ENCODE results near the gene STT3B. TPM values are rescaled to one million over a fixed set of nuclear protein-coding genes. Genes with fewer than 3 reads are reported as not detected.

STT3B gene
- polyA plus RNA-seq, 1 donor (not counting 4 experiments of a cell fraction or from before 2014, with no cell fraction given), result 129 TPM

DNA sequence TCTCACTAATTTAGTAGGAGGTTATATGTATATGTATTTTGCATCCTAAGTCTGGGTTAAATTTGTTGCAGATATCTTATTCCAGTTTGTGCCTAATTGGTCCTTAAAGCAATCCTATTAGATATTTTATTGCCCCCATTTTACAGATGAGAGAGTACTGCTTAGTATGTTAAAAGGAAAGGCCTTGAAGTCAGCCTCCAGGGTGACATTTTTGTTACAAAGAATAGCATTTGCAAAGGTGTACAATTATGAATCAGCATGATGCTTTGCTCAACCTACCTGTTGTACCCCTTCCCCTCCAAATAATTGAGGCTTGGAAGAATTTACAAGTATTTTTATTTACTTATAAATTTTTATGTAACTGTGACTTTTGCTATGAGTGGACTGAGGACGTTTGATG, 14.0 kb downstream of the STT3B start:
- H3K9ac ChIP-seq (ENCODE audit: control insufficient read depth, extremely low read depth, insufficient read depth, low read length), result no peak overlapping the region
- H3K9me1 ChIP-seq (ENCODE audit: control insufficient read depth, extremely low read depth, insufficient read depth, low read length), result no peaks in the 10 kb centered on the region
- FAIRE-seq (no peak), DNase-seq (ENCODE audit: low read depth, low spot score) (no peak)
- H3K79me2 ChIP-seq (ENCODE audit: control insufficient read depth, insufficient read depth, low read length), result peaks cover 92% of the 10 kb centered on the region
- H3K27ac ChIP-seq (ENCODE audit: control insufficient read depth, insufficient read depth, low read length), result peak overlapping the region; percentile 79
- no peaks in the 10 kb centered on the region for H3K27me3 ChIP-seq (ENCODE audit: control insufficient read depth, extremely low read depth, insufficient read depth, low read length)
- H4K20me1 ChIP-seq (ENCODE audit: control insufficient read depth, extremely low read depth, insufficient read depth, low read length), result peaks cover 4% of the 10 kb centered on the region
- H3K36me3 ChIP-seq (ENCODE audit: control insufficient read depth in 2 of 2, extremely low read depth in 1 of 2, insufficient read depth in 2 of 2, low read length in 2 of 2), result no peaks in the 10 kb centered on the region
- dilution Hi-C loops (cut with MboI; ENCODE audit: extremely low pct_ligation_motif_present, low sequenced_read_pairs), result no loop called here
- no peaks in the 10 kb centered on the region for H3K9me3 ChIP-seq (ENCODE audit: control insufficient read depth, low read depth, low read length)
- H3K4me1 ChIP-seq (ENCODE audit: control insufficient read depth, extremely low read depth, insufficient read depth, low read length), result peaks cover 23% of the 10 kb centered on the region
- H2AFZ ChIP-seq (ENCODE audit: control insufficient read depth, low read length), result no peak overlapping the region
- TF ChIP-seq EZH2 (IDR thresholded peaks at IDR 0.05; ENCODE audit: low read length) (no peak), CTCF (optimal IDR thresholded peaks at IDR 0.05 in 1 of 3, IDR thresholded peaks at IDR 0.05 in 1 of 3, conservative IDR thresholded peaks at IDR 0.05 in 1 of 3; ENCODE audit: extremely low read depth in 1 of 3, insufficient read depth in 2 of 3, low read length in 3 of 3) (no peak)
- no peak overlapping the region for H3K4me3 ChIP-seq (ENCODE audit: control insufficient read depth in 2 of 3, extremely low read depth in 1 of 3, insufficient read depth in 2 of 3, low read depth in 1 of 3, low read length in 3 of 3)
- no peak overlapping the region for H3K4me2 ChIP-seq (ENCODE audit: control insufficient read depth, extremely low read depth, insufficient read depth, low read depth, low read length)

DNA sequence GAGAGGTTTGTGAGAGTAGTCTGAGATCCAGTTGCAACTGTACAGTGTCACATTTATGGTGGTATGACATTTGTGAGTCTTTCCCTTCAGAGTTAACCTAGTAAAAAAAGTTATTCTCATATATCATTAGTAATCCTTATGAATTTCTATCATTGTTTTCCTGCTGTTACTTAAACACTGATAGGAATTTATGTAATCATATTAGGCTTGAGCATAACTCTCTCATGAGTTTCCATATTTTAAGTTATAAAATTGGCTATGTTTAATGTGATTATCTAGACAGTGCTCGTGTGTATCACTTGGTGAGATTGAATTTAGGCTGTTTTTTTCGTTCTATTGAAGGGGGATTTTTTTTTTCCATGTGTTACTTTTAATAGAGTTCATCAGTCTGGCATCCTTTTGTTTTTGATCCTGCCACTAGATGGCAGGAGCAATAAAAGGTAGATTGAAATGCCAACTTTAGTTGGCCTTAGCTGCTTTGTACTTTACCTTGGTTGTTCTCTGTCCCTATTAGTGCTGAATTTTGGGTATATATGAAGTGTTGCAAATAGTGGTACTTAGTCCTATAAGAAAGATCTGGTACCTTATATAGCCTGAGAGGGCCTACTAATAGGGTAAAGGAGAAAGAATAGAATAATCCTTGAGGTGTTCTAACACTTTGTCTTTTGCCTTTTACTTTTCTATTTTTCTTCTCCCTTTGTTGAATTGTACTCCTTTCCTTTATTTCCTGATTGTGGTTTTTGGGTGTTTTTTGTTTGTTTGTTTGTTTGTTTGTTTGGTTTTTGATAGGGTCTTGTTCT, 17.9 kb downstream of the STT3B start:
- dilution Hi-C loops (cut with MboI; ENCODE audit: extremely low pct_ligation_motif_present, low sequenced_read_pairs), result no loop called here
- Histone ChIP-seq H3K9me3 (ENCODE audit: control insufficient read depth, low read depth, low read length) (no peaks in the 10 kb centered on the region), H3K36me3 (ENCODE audit: control insufficient read depth in 2 of 2, extremely low read depth in 1 of 2, insufficient read depth in 2 of 2, low read length in 2 of 2) (no peaks in the 10 kb centered on the region), H3K4me3 (ENCODE audit: control insufficient read depth in 2 of 3, extremely low read depth in 1 of 3, insufficient read depth in 2 of 3, low read depth in 1 of 3, low read length in 3 of 3) (no peak overlapping the region), H3K9me1 (ENCODE audit: control insufficient read depth, extremely low read depth, insufficient read depth, low read length) (no peaks in the 10 kb centered on the region), H3K4me1 (ENCODE audit: control insufficient read depth, extremely low read depth, insufficient read depth, low read length) (peaks cover 21% of the 10 kb centered on the region), H3K4me2 (ENCODE audit: control insufficient read depth, extremely low read depth, insufficient read depth, low read depth, low read length) (no peak overlapping the region), H4K20me1 (ENCODE audit: control insufficient read depth, extremely low read depth, insufficient read depth, low read length) (peaks cover 4% of the 10 kb centered on the region), H3K79me2 (ENCODE audit: control insufficient read depth, insufficient read depth, low read length) (peaks cover 93% of the 10 kb centered on the region), H3K27me3 (ENCODE audit: control insufficient read depth, extremely low read depth, insufficient read depth, low read length) (no peaks in the 10 kb centered on the region), H2AFZ (ENCODE audit: control insufficient read depth, low read length) (no peak overlapping the region), H3K9ac (ENCODE audit: control insufficient read depth, extremely low read depth, insufficient read depth, low read length) (no peak overlapping the region), H3K27ac (ENCODE audit: control insufficient read depth, insufficient read depth, low read length) (no peak overlapping the region)
- TF ChIP-seq EZH2 (IDR thresholded peaks at IDR 0.05; ENCODE audit: low read length) (no peak), CTCF (optimal IDR thresholded peaks at IDR 0.05 in 1 of 3, IDR thresholded peaks at IDR 0.05 in 1 of 3, conservative IDR thresholded peaks at IDR 0.05 in 1 of 3; ENCODE audit: extremely low read depth in 1 of 3, insufficient read depth in 2 of 3, low read length in 3 of 3) (peak in 2 of 3 experiments; percentile 59 to 63)
- DNase-seq (ENCODE audit: low read depth, low spot score) (no peak), FAIRE-seq (peak; percentile 76)

Measured in keratinocyte (primary cell).